Endothelial cell of umbilical vein (primary cell): ENCODE measurements around the gene ADCYAP1. TPM values are rescaled to one million over a fixed set of nuclear protein-coding genes. Genes with fewer than 3 reads are reported as not detected.

ENCODE experiments used
- BruUV-seq: library from RNA; stranded (reverse); fragments of 400-500 nt; replicated peaks from 2 replicates; lab custom pipeline; 2021; lab: Mats Ljungman, UMichigan
- CTCF ChIA-PET: fragments of 300-600, 350-600 bp; sonication (Branson Sonifier 250); formaldehyde crosslinking; loops from one replicate; lab custom pipeline; 2021; ENCODE audit warnings: antibody characterized with exemption, inconsistent platforms; lab: Charles Lee
- POLR2A ChIA-PET: fragments of 300-600, 350-600 bp; sonication (Branson Sonifier 250); formaldehyde crosslinking; loops from one replicate; lab custom pipeline; 2021; ENCODE audit warnings: antibody characterized with exemption, inconsistent platforms; lab: Charles Lee
- DNase-seq: peaks from one replicate; pipeline ENCODE4 v3.0.0-alpha.2; 2011; ENCODE audit warnings: low read depth, low spot score
- FAIRE-seq: peaks from 2 replicates; lab custom pipeline; 2011; peaks lifted over from hg19 to GRCh38; lab: Jason Lieb, UNC
- H2AFZ ChIP-seq: 2 replicates; pipeline ENCODE4 v1.6.0; 2012; ENCODE audit warnings: low read depth, low read length, control low read depth, inconsistent platforms
- H3K27ac ChIP-seq: 2 replicates; pipeline ENCODE4 v1.5.1; 2011; ENCODE audit warnings: low read depth, mild to moderate bottlenecking, control low read depth, low read length, moderate library complexity; ENCODE audit not compliant: insufficient read depth
- H3K27me3 ChIP-seq, 2 experiments: 2 replicates each; pipeline versions ENCODE4 v1.6.0 to v1.6.1; 2011; ENCODE audit warnings: low read length in 2 of 2, mixed read lengths in 1 of 2; ENCODE audit not compliant: control insufficient read depth in 2 of 2, insufficient read depth in 2 of 2
- H3K36me3 ChIP-seq, 2 experiments: 2 replicates in 1 of 2; 3 replicates in 1 of 2; pipeline ENCODE4 v1.5.1; 2011; ENCODE audit warnings: low read length in 2 of 2, mild to moderate bottlenecking in 1 of 2, moderate library complexity in 1 of 2; ENCODE audit not compliant: control insufficient read depth in 2 of 2, insufficient read depth in 2 of 2; ENCODE audit errors: extremely low read depth in 1 of 2
- H3K4me1 ChIP-seq: 3 replicates; pipeline ENCODE4 v1.5.1; 2011; ENCODE audit warnings: mild to moderate bottlenecking, low read length; ENCODE audit not compliant: control insufficient read depth, insufficient read depth; ENCODE audit errors: extremely low read depth
- H3K4me2 ChIP-seq: 2 replicates; pipeline ENCODE4 v1.6.1; 2011; ENCODE audit warnings: low read length, control low read depth, mixed read lengths; ENCODE audit not compliant: insufficient read depth
- H3K4me3 ChIP-seq, 3 experiments: fragments of 200-600 bp in 1 of 3; sonication (generic), shearing (Covaris generic) in 1 of 3; replicated peaks in 1 of 3; 2 replicates each; pipeline ENCODE4 v1.5.1; 2011 to 2016; ENCODE audit warnings: control low read depth in 3 of 3, low read length in 3 of 3, mild to moderate bottlenecking in 2 of 3, inconsistent platforms in 1 of 3, low read depth in 1 of 3, moderate library complexity in 1 of 3; ENCODE audit not compliant: insufficient read depth in 1 of 3
- H3K79me2 ChIP-seq: 2 replicates; pipeline ENCODE4 v1.6.0; 2012; ENCODE audit warnings: low read length, inconsistent platforms; ENCODE audit not compliant: control insufficient read depth, insufficient read depth
- H3K9ac ChIP-seq: replicated peaks from 2 replicates; pipeline ENCODE3; 2011; ENCODE audit warnings: low read length, control low read depth; ENCODE audit not compliant: insufficient read depth; ENCODE audit errors: extremely low read depth
- H3K9me1 ChIP-seq: replicated peaks from 3 replicates; pipeline ENCODE4 v1.6.0; 2011; ENCODE audit warnings: mild to moderate bottlenecking, low read length; ENCODE audit not compliant: control insufficient read depth, insufficient read depth; ENCODE audit errors: extremely low read depth
- H3K9me3 ChIP-seq: replicated peaks from 2 replicates; pipeline ENCODE4 v1.5.1; 2012; ENCODE audit warnings: low read length, inconsistent platforms; ENCODE audit not compliant: control insufficient read depth, insufficient read depth
- H4K20me1 ChIP-seq: replicated peaks from 2 replicates; pipeline ENCODE3; 2011; ENCODE audit warnings: mild to moderate bottlenecking, low read length; ENCODE audit not compliant: control insufficient read depth, insufficient read depth; ENCODE audit errors: extremely low read depth
- EZH2 ChIP-seq: IDR thresholded peaks from 2 replicates; pipeline ENCODE4 v1.6.1; 2012; ENCODE audit warnings: borderline replicate concordance, low read depth, mild to moderate bottlenecking, moderate library complexity, low read length, inconsistent platforms; ENCODE audit not compliant: severe bottlenecking
- FOS ChIP-seq: IDR thresholded peaks from 2 replicates; pipeline ENCODE4 v1.6.1; 2011; ENCODE audit warnings: mild to moderate bottlenecking, low read length, moderate library complexity, borderline replicate concordance; ENCODE audit not compliant: insufficient read depth
- GATA2 ChIP-seq: IDR thresholded peaks from 2 replicates; pipeline ENCODE4 v1.7.0; 2011; ENCODE audit warnings: low read depth, mild to moderate bottlenecking, moderate library complexity, mixed read lengths, low read length; ENCODE audit not compliant: insufficient read length, insufficient read depth
- JUN ChIP-seq: IDR thresholded peaks from 2 replicates; pipeline ENCODE4 v1.6.1; 2011; ENCODE audit warnings: borderline replicate concordance, low read depth; ENCODE audit not compliant: insufficient read length, insufficient read depth
- MAX ChIP-seq: IDR thresholded peaks from 2 replicates; pipeline ENCODE4 v1.6.1; 2011; ENCODE audit not compliant: insufficient read depth, insufficient read length
- MYC ChIP-seq: IDR thresholded peaks from one replicate; pipeline ENCODE4 v1.6.1; 2011; ENCODE audit warnings: mild to moderate bottlenecking, low read depth, low read length
- POLR2A ChIP-seq: IDR thresholded peaks from 2 replicates; pipeline ENCODE4 v1.6.1; 2012; ENCODE audit warnings: low read depth, mild to moderate bottlenecking, control low read depth, low read length
- POLR2AphosphoS5 ChIP-seq: IDR thresholded peaks from 2 replicates; pipeline ENCODE4 v1.6.1; 2012; ENCODE audit warnings: low read depth, mild to moderate bottlenecking, control low read depth, low read length, moderate library complexity; ENCODE audit not compliant: insufficient read depth
- dilution Hi-C: fragments of 300-500 bp; cut with MboI; formaldehyde crosslinking; loops from one replicate; pipeline ENCODE4 v1.15.0; 2019; ENCODE audit warnings: low sequenced_read_pairs; ENCODE audit not compliant: extremely low pct_ligation_motif_present
- intact Hi-C: fragments of 100-400 bp; cut with micrococcal nuclease; formaldehyde crosslinking; loops from one replicate; pipeline ENCODE4 v1.10.0; 2022
- polyA plus RNA-seq, 4 experiments: library from polyadenylated mRNA; depleted of rRNA in 3 of 4; stranded (reverse) in 3 of 4; unstranded in 1 of 4; fragments of >200 nt; gene quantifications; 2 replicates each; pipeline versions ENCODE4 v1.2.1 to v1.2.3, GENCODE V29; 2011 to 2012; ENCODE audit warnings: missing spikeins in 1 of 4
- total RNA-seq: library from RNA; stranded (reverse); gene quantifications from 2 replicates; pipeline ENCODE4 v1.2.3, GENCODE V29; 2021
- TF ChIP-seq, protein P1 (sequence below), 2 donors: IDR thresholded peaks; 1 replicate in 1 of 2; 2 replicates in 1 of 2; pipeline ENCODE4 v1.5.1; 2011; ENCODE audit warnings: low read length in 2 of 2, mild to moderate bottlenecking in 2 of 2, moderate library complexity in 2 of 2, control low read depth in 1 of 2, inconsistent platforms in 1 of 2, low read depth in 1 of 2; ENCODE audit not compliant: insufficient read depth in 1 of 2; ENCODE audit errors: extremely low read depth in 1 of 2

The ADCYAP1 gene
- total and polyA plus RNA-seq, 2 donors (not counting 3 experiments of a cell fraction or from before 2014, with no cell fraction given), result not detected

- DNase-seq (no peak), FAIRE-seq (no peak)
- ChIA-PET POLR2A (no interaction called here), CTCF (interaction anchor here (1.1 kb wide), 1 partner anchor 1228 kb away, joined by 4 read pairs; no protein-coding TSS in a partner anchor)
- BruUV-seq, result no TSS peak
- Histone ChIP-seq H3K9me1 (no peaks in the 10 kb centered on the region), H3K36me3 (no peaks in the 10 kb centered on the region), H3K79me2 (no peaks in the 10 kb centered on the region), H3K4me1 (no peaks in the 10 kb centered on the region), H3K4me2 (no peak overlapping the region), H3K9me3 (no peaks in the 10 kb centered on the region), H3K27ac (no peak overlapping the region), H3K9ac (no peak overlapping the region), H3K4me3 (no peak overlapping the region), H2AFZ (no peak overlapping the region), H4K20me1 (no peaks in the 10 kb centered on the region), H3K27me3 (peaks cover 0 to 4% of the 10 kb centered on the region in 2 experiments)
- dilution Hi-C loops, result no loop called here
- intact Hi-C loops, result no loop called here
- TF ChIP-seq JUN (no peak), FOS (no peak), POLR2A (no peak), GATA2 (no peak), EZH2 (no peak), MYC (no peak), POLR2AphosphoS5 (no peak), MAX (no peak)
- TF ChIP-seq, protein P1, sequence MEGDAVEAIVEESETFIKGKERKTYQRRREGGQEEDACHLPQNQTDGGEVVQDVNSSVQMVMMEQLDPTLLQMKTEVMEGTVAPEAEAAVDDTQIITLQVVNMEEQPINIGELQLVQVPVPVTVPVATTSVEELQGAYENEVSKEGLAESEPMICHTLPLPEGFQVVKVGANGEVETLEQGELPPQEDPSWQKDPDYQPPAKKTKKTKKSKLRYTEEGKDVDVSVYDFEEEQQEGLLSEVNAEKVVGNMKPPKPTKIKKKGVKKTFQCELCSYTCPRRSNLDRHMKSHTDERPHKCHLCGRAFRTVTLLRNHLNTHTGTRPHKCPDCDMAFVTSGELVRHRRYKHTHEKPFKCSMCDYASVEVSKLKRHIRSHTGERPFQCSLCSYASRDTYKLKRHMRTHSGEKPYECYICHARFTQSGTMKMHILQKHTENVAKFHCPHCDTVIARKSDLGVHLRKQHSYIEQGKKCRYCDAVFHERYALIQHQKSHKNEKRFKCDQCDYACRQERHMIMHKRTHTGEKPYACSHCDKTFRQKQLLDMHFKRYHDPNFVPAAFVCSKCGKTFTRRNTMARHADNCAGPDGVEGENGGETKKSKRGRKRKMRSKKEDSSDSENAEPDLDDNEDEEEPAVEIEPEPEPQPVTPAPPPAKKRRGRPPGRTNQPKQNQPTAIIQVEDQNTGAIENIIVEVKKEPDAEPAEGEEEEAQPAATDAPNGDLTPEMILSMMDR (IDR thresholded peaks at IDR 0.05; ENCODE audit: extremely low read depth in 1 of 2, insufficient read depth in 1 of 2, low read depth in 1 of 2, low read length in 2 of 2), result no peak
These were observed 28.8 kb upstream of the ADCYAP1 start for GRCh38 chr18:875912-876311.
